HL-60 (cell line): ENCODE results near the gene CABCOCO1.

Experiments used
- DNase-seq, 2 experiments: peaks; one replicate each; pipeline ENCODE4 v3.0.0-alpha.2; 2010 to 2020; ENCODE audit warnings: low read depth in 1 of 2, low spot score in 1 of 2
- H3K27ac ChIP-seq: fragments of 250-450 bp; sonication (Bioruptor Pico); replicated peaks from 2 replicates; pipeline ENCODE4 v1.5.1; 2020; ENCODE audit warnings: mild to moderate bottlenecking, moderate library complexity
- H3K27me3 ChIP-seq: fragments of 250-450 bp; sonication (Bioruptor Pico); 2 replicates; pipeline ENCODE4 v1.5.1; 2021; ENCODE audit warnings: mild to moderate bottlenecking, moderate library complexity; ENCODE audit not compliant: insufficient read depth, poor library complexity, severe bottlenecking
- H3K4me3 ChIP-seq: replicated peaks from 2 replicates; pipeline ENCODE4 v1.5.1; 2011; ENCODE audit warnings: mild to moderate bottlenecking, control low read depth, low read length; ENCODE audit not compliant: insufficient read depth
- CTCF ChIP-seq: IDR thresholded peaks from one replicate; pipeline ENCODE4 v1.5.1; 2011; ENCODE audit warnings: low read length, control low read depth, inconsistent platforms; ENCODE audit not compliant: insufficient read depth
- GABPA ChIP-seq: IDR thresholded peaks from 2 replicates; pipeline ENCODE4 v1.6.1; 2012; ENCODE audit warnings: low read depth
- POLR2AphosphoS5 ChIP-seq: IDR thresholded peaks from 2 replicates; pipeline ENCODE4 v1.6.1; 2012; ENCODE audit warnings: low read depth
- REST ChIP-seq: IDR thresholded peaks from 2 replicates; pipeline ENCODE4 v1.6.1; 2012; ENCODE audit warnings: low read depth; ENCODE audit not compliant: insufficient replicate concordance
- SPI1 ChIP-seq: IDR thresholded peaks from 2 replicates; pipeline ENCODE4 v1.6.1; 2012; ENCODE audit warnings: low read depth, mild to moderate bottlenecking, borderline replicate concordance

Gene CABCOCO1

GRCh38 chr10:61784354-61785133 lies 121.8 kb downstream of the CABCOCO1 start:
- no peak for DNase-seq
- Histone ChIP-seq H3K27ac (no peak overlapping the region), H3K4me3 (no peak overlapping the region), H3K27me3 (no peaks in the 10 kb centered on the region)
- TF ChIP-seq POLR2AphosphoS5, result no peak
- no peak for TF ChIP-seq SPI1
- TF ChIP-seq REST, result no peak
- no peak for TF ChIP-seq CTCF
- TF ChIP-seq GABPA, result no peak

GRCh38 chr10:61785473-61786105 lies 122.9 kb downstream of the CABCOCO1 start:
- H3K27me3 ChIP-seq, result no peaks in the 10 kb centered on the region
- H3K4me3 ChIP-seq, result no peak overlapping the region
- TF ChIP-seq GABPA (no peak), CTCF (no peak), SPI1 (no peak), POLR2AphosphoS5 (no peak), REST (no peak)
- H3K27ac ChIP-seq, result no peak overlapping the region
- no peak for DNase-seq

- DNase-seq, result no peak
- no peak overlapping the region for H3K27ac ChIP-seq
- TF ChIP-seq SPI1, result no peak
- no peak overlapping the region for H3K4me3 ChIP-seq
- no peaks in the 10 kb centered on the region for H3K27me3 ChIP-seq
Measured at GRCh38 chr10:61786728-61787127, 124.0 kb downstream of the CABCOCO1 start.

GRCh38 chr10:61787170-61787569 lies 124.4 kb downstream of the CABCOCO1 start:
- DNase-seq, result no peak
- no peak overlapping the region for H3K27ac ChIP-seq
- H3K27me3 ChIP-seq, result no peaks in the 10 kb centered on the region
- TF ChIP-seq POLR2AphosphoS5 (no peak), REST (no peak), GABPA (no peak), CTCF (no peak), SPI1 (no peak)
- no peak overlapping the region for H3K4me3 ChIP-seq
